Muscle of leg (tissue), 11 donors: ENCODE measurements around the gene DTWD1. TPM values are rescaled to one million over a fixed set of nuclear protein-coding genes. Genes with fewer than 3 reads are reported as not detected.
"Not testable (repeated sequence)": the region's sequence is repeated elsewhere in the genome, so short reads cannot be mapped to it uniquely, and the experiment has no call there.

Source experiments
- DNase-seq: peaks from one replicate; pipeline ENCODE4 v3.0.0; 2013
- H3K27ac ChIP-seq: one replicate; pipeline ENCODE4 v1.5.1; 2013; ENCODE audit warnings: mild to moderate bottlenecking, low read length, control low read depth
- H3K27me3 ChIP-seq: one replicate; pipeline ENCODE4 v1.6.1; 2013; ENCODE audit warnings: low read length; ENCODE audit not compliant: control insufficient read depth, insufficient read depth
- H3K36me3 ChIP-seq: one replicate; pipeline ENCODE4 v1.6.1; 2013; ENCODE audit warnings: low read length; ENCODE audit not compliant: control insufficient read depth, insufficient read depth
- H3K4me1 ChIP-seq: one replicate; pipeline ENCODE4 v1.6.1; 2013; ENCODE audit warnings: low read length; ENCODE audit not compliant: control insufficient read depth, insufficient read depth
- H3K4me3 ChIP-seq: one replicate; pipeline ENCODE4 v1.5.1; 2013; ENCODE audit warnings: low read length, control low read depth
- H3K9me3 ChIP-seq: replicated peaks from 2 replicates; pipeline ENCODE4 v1.6.1; 2013; ENCODE audit warnings: low read depth, low read length; ENCODE audit not compliant: control insufficient read depth
- WGBS: methylation state at CpG from one replicate; pipeline ENCODE4 v1.1.5; 2013; ENCODE audit warnings: missing lambda C conversion rate; ENCODE audit not compliant: insufficient coverage; 5-methylcytosine and 5-hydroxymethylcytosine counted together
- polyA plus RNA-seq, 8 donors: library from polyadenylated mRNA; unstranded; fragments of 120-200 nt; gene quantifications; one replicate each; pipeline versions ENCODE4 v1.2.1 to v1.2.3, GENCODE V29; 2013; ENCODE audit warnings: inconsistent platforms in 1 of 8, low replicate concordance in 1 of 8; ENCODE audit not compliant: insufficient read length in 8 of 8, insufficient read depth in 1 of 8
- total RNA-seq: library from RNA; stranded (reverse); fragments of 120-200 nt; gene quantifications from one replicate; pipeline ENCODE4 v1.2.4, GENCODE V29; 2013

The DTWD1 gene
- total and polyA plus RNA-seq, 9 donors, result 18.6 to 31.5 (median 21.7) TPM

GRCh38 chr15:49673861-49674260, 53.0 kb downstream of the DTWD1 start:
- Histone ChIP-seq H3K27ac (no peak overlapping the region), H3K27me3 (no peaks in the 10 kb centered on the region), H3K4me3 (no peak overlapping the region), H3K4me1 (no peaks in the 10 kb centered on the region), H3K9me3 (no peaks in the 10 kb centered on the region), H3K36me3 (no peaks in the 10 kb centered on the region)
- DNase-seq, result no peak
- no CpG with 5 or more reads among the region's 1 CpG for WGBS

GRCh38 chr15:49674370-49674769, 53.5 kb downstream of the DTWD1 start:
- Histone ChIP-seq H3K27ac (no peak overlapping the region), H3K36me3 (no peaks in the 10 kb centered on the region), H3K27me3 (no peaks in the 10 kb centered on the region), H3K9me3 (no peaks in the 10 kb centered on the region), H3K4me3 (no peak overlapping the region), H3K4me1 (no peaks in the 10 kb centered on the region)
- DNase-seq, result peak; percentile 54
- no CpG with 5 or more reads among the region's 1 CpG for WGBS

- peak; percentile 51 for DNase-seq
- H3K36me3 ChIP-seq, result no peaks in the 10 kb centered on the region
- H3K4me1 ChIP-seq, result no peaks in the 10 kb centered on the region
- no peak overlapping the region for H3K4me3 ChIP-seq
- no peaks in the 10 kb centered on the region for H3K27me3 ChIP-seq
- H3K9me3 ChIP-seq, result no peaks in the 10 kb centered on the region
- no peak overlapping the region for H3K27ac ChIP-seq
Observed at GRCh38 chr15:49675041-49675440, 54.2 kb downstream of the DTWD1 start.

- H3K36me3 ChIP-seq, result no peaks in the 10 kb centered on the region
- H3K4me3 ChIP-seq, result no peak overlapping the region
- H3K27ac ChIP-seq, result no peak overlapping the region
- H3K9me3 ChIP-seq, result no peaks in the 10 kb centered on the region
- H3K4me1 ChIP-seq, result no peaks in the 10 kb centered on the region
- WGBS, result no CpG with 5 or more reads among the region's 4 CpGs
- DNase-seq, result no peak
- H3K27me3 ChIP-seq, result no peaks in the 10 kb centered on the region
Observed at GRCh38 chr15:49678655-49679054, 57.8 kb downstream of the DTWD1 start.

GRCh38 chr15:49686599-49686998, 65.8 kb downstream of the DTWD1 start:
- H3K27ac ChIP-seq, result no peak overlapping the region
- H3K4me3 ChIP-seq, result no peak overlapping the region
- no peaks in the 10 kb centered on the region for H3K27me3 ChIP-seq
- DNase-seq, result no peak
- no peaks in the 10 kb centered on the region for H3K9me3 ChIP-seq
- no peaks in the 10 kb centered on the region for H3K4me1 ChIP-seq
- no CpG with 5 or more reads among the region's 1 CpG for WGBS
- H3K36me3 ChIP-seq, result no peaks in the 10 kb centered on the region

GRCh38 chr15:49688135-49688790, 67.4 kb downstream of the DTWD1 start:
- H3K9me3 ChIP-seq, result no peaks in the 10 kb centered on the region
- H3K36me3 ChIP-seq, result no peaks in the 10 kb centered on the region
- H3K4me1 ChIP-seq, result no peaks in the 10 kb centered on the region
- WGBS, result no CpG with 5 or more reads among the region's 3 CpGs
- H3K27me3 ChIP-seq, result no peaks in the 10 kb centered on the region
- H3K4me3 ChIP-seq, result no peak overlapping the region
- no peak overlapping the region for H3K27ac ChIP-seq
- no peak for DNase-seq

GRCh38 chr15:49692514-49693090, 71.8 kb downstream of the DTWD1 start:
- WGBS, result 100% methylated on average over 1 of the region's 2 CpGs
- Histone ChIP-seq H3K27ac (no peak overlapping the region), H3K9me3 (no peaks in the 10 kb centered on the region), H3K36me3 (no peaks in the 10 kb centered on the region), H3K27me3 (no peaks in the 10 kb centered on the region), H3K4me1 (no peaks in the 10 kb centered on the region), H3K4me3 (no peak overlapping the region)
- no peak for DNase-seq

- Histone ChIP-seq H3K27ac (no peak overlapping the region), H3K9me3 (no peaks in the 10 kb centered on the region), H3K4me1 (no peaks in the 10 kb centered on the region), H3K27me3 (no peaks in the 10 kb centered on the region), H3K4me3 (no peak overlapping the region), H3K36me3 (no peaks in the 10 kb centered on the region)
- DNase-seq, result no peak
Observed at GRCh38 chr15:49693498-49693897, 72.7 kb downstream of the DTWD1 start.

GRCh38 chr15:49696433-49696832, 75.6 kb downstream of the DTWD1 start:
- DNase-seq, result no peak
- no CpG with 5 or more reads among the region's 2 CpGs for WGBS
- no peak overlapping the region for H3K27ac ChIP-seq
- H3K4me1 ChIP-seq, result no peaks in the 10 kb centered on the region
- H3K4me3 ChIP-seq, result no peak overlapping the region
- H3K9me3 ChIP-seq, result no peaks in the 10 kb centered on the region
- H3K36me3 ChIP-seq, result no peaks in the 10 kb centered on the region
- no peaks in the 10 kb centered on the region for H3K27me3 ChIP-seq

- DNase-seq, result no peak
- Histone ChIP-seq H3K4me1 (no peaks in the 10 kb centered on the region), H3K27me3 (no peaks in the 10 kb centered on the region), H3K4me3 (no peak overlapping the region), H3K36me3 (no peaks in the 10 kb centered on the region), H3K27ac (no peak overlapping the region), H3K9me3 (no peaks in the 10 kb centered on the region)
- WGBS, result no CpG with 5 or more reads among the region's 1 CpG
Observed at GRCh38 chr15:49697121-49697520, 76.3 kb downstream of the DTWD1 start.

GRCh38 chr15:49702982-49703381, 82.1 kb downstream of the DTWD1 start:
- WGBS, result 77% methylated on average over 11 of the region's 12 CpGs
- DNase-seq, H3K27ac ChIP-seq, H3K4me3 ChIP-seq, H3K9me3 ChIP-seq, H3K36me3 ChIP-seq, H3K4me1 ChIP-seq, H3K27me3 ChIP-seq: not testable (repeated sequence)
